ENCODE measurements around the gene EML6. TPM values are rescaled to one million over a fixed set of nuclear protein-coding genes. Genes with fewer than 3 reads are reported as not detected.

Gene EML6
- total RNA-seq, 3 donors from 2014 or later: 3.4 to 7.3 (median 5.3) TPM

DNA sequence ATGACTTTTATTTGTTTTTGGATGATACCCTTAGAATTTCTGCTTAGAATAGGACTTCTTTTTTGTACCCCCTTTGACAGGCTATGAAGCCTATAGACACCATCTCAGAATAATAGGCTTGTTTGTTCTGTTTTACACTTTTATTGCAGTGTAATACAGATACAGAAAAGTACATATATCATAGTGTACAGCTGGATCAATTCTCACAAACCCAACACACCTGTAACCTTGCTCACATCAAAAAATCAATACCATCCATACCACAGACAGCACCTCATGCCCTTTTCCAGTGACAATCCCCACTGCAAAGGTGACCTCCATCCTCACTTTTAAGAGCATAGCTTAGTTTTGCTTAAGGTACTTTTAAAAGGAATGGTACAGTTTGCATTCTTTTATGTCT lies 14.8 kb downstream of the EML6 start:
- H3K36me3 ChIP-seq (ENCODE audit: low read depth): no peaks in the 10 kb centered on the region
- no peak overlapping the region for H3K4me3 ChIP-seq
- TF ChIP-seq, protein P1, sequence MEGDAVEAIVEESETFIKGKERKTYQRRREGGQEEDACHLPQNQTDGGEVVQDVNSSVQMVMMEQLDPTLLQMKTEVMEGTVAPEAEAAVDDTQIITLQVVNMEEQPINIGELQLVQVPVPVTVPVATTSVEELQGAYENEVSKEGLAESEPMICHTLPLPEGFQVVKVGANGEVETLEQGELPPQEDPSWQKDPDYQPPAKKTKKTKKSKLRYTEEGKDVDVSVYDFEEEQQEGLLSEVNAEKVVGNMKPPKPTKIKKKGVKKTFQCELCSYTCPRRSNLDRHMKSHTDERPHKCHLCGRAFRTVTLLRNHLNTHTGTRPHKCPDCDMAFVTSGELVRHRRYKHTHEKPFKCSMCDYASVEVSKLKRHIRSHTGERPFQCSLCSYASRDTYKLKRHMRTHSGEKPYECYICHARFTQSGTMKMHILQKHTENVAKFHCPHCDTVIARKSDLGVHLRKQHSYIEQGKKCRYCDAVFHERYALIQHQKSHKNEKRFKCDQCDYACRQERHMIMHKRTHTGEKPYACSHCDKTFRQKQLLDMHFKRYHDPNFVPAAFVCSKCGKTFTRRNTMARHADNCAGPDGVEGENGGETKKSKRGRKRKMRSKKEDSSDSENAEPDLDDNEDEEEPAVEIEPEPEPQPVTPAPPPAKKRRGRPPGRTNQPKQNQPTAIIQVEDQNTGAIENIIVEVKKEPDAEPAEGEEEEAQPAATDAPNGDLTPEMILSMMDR (IDR thresholded peaks at IDR 0.05): no peak
- peak; percentile 15 for ATAC-seq
- DNase-seq: no peak
- H3K9me3 ChIP-seq: no peaks in the 10 kb centered on the region
- intact Hi-C loops (cut with DNase I, micrococcal nuclease): no loop called here
- H3K4me1 ChIP-seq (ENCODE audit: low read depth): no peaks in the 10 kb centered on the region

DNA sequence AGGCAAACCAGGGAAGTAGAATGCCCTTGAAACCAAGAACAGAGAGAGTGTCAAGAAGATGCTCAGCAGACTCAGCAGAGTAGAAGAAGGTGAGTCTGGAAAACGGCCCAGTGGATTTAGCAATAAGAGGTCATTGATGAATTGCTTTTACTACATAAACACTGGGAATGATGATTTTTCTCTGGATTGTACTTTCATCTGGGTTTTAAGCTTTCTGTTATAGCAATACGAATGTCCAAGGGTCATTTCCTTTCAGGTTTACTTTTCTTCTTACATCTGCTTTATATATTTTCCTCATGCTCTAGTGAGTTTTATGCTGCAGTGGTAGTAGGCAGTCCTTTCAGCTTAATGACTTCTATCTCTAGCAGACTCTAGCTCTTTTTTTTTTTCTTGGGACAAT lies 16.9 kb downstream of the EML6 start:
- H3K9me3 ChIP-seq: no peaks in the 10 kb centered on the region
- TF ChIP-seq, protein P1 (IDR thresholded peaks at IDR 0.05): no peak
- no peaks in the 10 kb centered on the region for H3K4me1 ChIP-seq (ENCODE audit: low read depth)
- intact Hi-C loops (cut with DNase I, micrococcal nuclease): no loop called here
- no peaks in the 10 kb centered on the region for H3K36me3 ChIP-seq (ENCODE audit: low read depth)
- ATAC-seq (no peak), DNase-seq (no peak)
- H3K4me3 ChIP-seq: no peak overlapping the region

DNA sequence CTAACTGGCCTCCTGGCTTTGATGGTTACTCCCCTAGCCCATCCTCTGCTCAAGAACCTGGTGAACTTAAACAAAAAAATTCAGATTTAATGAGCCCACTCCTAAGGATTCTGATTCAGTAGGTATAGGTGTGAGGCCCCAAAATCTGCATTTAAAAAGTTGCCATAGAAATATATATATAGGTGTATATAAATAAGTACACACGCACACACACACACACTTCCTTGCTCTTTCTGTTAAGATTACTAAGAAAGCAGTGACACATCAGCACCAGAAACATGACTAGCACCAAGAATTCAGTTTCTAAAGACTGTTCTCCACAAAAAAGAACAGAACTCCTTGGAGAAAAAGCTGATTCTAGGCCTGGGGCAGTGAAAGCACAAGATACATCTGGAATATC lies 17.8 kb downstream of the EML6 start:
- intact Hi-C loops (cut with DNase I, micrococcal nuclease): no loop called here
- Histone ChIP-seq H3K9me3 (no peaks in the 10 kb centered on the region), H3K4me3 (no peak overlapping the region), H3K4me1 (ENCODE audit: low read depth) (no peaks in the 10 kb centered on the region), H3K36me3 (ENCODE audit: low read depth) (no peaks in the 10 kb centered on the region)
- TF ChIP-seq, protein P1 (IDR thresholded peaks at IDR 0.05): no peak
- DNase-seq: no peak
- no peak for ATAC-seq

DNA sequence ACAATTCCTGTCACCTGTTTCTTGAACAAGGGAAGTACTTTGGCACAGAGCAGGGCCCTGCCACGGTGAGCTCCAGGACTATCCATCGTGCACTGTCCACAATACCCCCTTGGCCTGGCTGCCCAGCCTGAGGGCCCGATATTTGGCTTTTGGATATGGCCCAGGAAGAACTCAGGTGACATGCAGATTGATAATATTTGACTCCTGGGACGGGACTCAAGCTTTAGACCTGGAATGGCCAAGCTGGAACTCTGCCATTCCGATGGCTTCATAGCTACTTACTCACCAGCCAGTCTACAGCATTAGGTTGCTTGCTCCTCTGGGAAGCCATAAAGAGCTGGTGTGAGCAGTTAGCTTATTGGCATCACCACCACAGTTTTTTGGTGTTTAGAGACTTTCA lies 26.6 kb downstream of the EML6 start:
- no peak for ATAC-seq
- Histone ChIP-seq H3K36me3 (ENCODE audit: low read depth) (no peaks in the 10 kb centered on the region), H3K4me1 (ENCODE audit: low read depth) (no peaks in the 10 kb centered on the region), H3K9me3 (no peaks in the 10 kb centered on the region), H3K4me3 (no peak overlapping the region)
- DNase-seq: no peak
- TF ChIP-seq, protein P1 (IDR thresholded peaks at IDR 0.05): no peak
- intact Hi-C loops (cut with DNase I, micrococcal nuclease): no loop called here

DNA sequence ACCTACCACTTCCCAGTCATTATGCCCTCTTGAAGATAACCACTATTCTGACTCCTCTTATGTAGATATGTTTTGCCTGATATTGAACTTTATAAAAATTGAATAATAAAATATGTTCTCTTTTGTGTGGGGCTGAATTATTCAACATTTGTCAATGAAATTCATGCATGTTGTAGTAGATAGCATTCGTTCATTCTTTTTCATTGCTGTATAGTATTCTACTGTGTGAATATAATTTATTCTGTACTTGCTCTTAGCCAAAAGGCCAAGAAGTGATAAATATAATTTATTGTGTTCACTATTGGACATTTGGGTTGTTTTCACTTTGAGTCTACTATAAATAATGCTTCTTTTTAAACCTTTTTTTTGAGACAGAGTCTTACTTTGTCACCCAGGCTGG lies 29.0 kb downstream of the EML6 start:
- Histone ChIP-seq H3K9me3 (no peaks in the 10 kb centered on the region), H3K4me3 (no peak overlapping the region), H3K36me3 (ENCODE audit: low read depth) (no peaks in the 10 kb centered on the region), H3K4me1 (ENCODE audit: low read depth) (no peaks in the 10 kb centered on the region)
- intact Hi-C loops (cut with DNase I, micrococcal nuclease): no loop called here
- TF ChIP-seq, protein P1 (IDR thresholded peaks at IDR 0.05): no peak
- no peak for DNase-seq
- ATAC-seq: no peak

DNA sequence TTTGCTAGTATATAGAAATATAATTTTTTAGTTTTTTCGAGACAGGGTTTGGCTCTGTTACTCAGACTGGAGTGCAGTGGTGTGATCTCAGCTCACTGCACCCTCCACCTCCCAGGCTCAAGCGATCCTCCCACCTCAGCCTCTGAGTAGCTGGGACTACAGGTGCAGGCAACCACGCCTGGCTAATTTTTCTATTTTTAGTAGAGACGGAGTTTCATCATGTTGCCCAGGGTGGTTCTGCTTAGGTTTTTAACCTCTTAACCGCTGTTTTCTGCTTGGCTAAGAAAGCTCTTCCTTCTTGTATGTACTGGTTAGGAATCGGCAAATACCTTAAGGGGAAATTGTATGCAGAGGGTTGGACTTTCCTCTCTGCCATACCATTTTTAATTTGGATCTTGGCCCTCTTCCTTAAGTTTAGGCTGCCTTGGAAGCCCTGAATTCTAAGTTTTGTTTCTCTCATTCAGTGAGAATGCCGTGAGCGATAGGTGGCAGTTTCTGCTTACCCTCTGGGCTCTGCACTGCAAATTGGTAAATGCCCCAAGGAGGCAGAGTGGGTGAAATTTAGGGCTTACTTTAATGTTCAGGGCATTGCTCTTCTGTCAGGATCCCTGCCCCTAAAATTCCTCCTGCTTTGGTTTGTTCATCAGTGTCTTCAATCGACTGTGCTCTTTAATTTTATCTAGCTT lies 32.3 kb downstream of the EML6 start:
- ATAC-seq (no peak), DNase-seq (no peak)
- no peaks in the 10 kb centered on the region for H3K4me1 ChIP-seq (ENCODE audit: low read depth)
- H3K4me3 ChIP-seq: no peak overlapping the region
- TF ChIP-seq, protein P1 (IDR thresholded peaks at IDR 0.05): no peak
- intact Hi-C loops (cut with DNase I, micrococcal nuclease): no loop called here
- H3K9me3 ChIP-seq: no peaks in the 10 kb centered on the region
- H3K36me3 ChIP-seq (ENCODE audit: low read depth): no peaks in the 10 kb centered on the region

Measured in mucosa of descending colon (tissue), 3 donors.